Lung (tissue), 12 donors: ENCODE data around the gene PDHX. TPM values are rescaled to one million over a fixed set of nuclear protein-coding genes. Genes with fewer than 3 reads are reported as not detected.

Experiments
- ATAC-seq: fragments of 200-7000 bp; cut with Tn5 transposase; one replicate; pipeline ENCODE4 v1.9.1; 2020; ENCODE audit warnings: moderate number of reproducible peaks; ENCODE audit not compliant: insufficient read depth, low FRiP score
- DNase-seq, 3 donors: peaks; one replicate each; pipeline ENCODE4 v3.0.0-alpha.2; 2013 to 2017
- H3K27ac ChIP-seq, 2 donors: one replicate each; pipeline ENCODE4 v1.5.1; 2013; ENCODE audit warnings: mild to moderate bottlenecking in 2 of 2, moderate library complexity in 2 of 2, control low read depth in 1 of 2, inconsistent platforms in 1 of 2, low read depth in 1 of 2, low read length in 1 of 2
- H3K27me3 ChIP-seq, 3 donors: one replicate each; pipeline ENCODE4 v1.5.1; 2013; ENCODE audit warnings: low read length in 2 of 3; ENCODE audit not compliant: control insufficient read depth in 3 of 3, insufficient read depth in 3 of 3
- H3K36me3 ChIP-seq, 4 donors: one replicate each; pipeline ENCODE4 v1.5.1; 2013; ENCODE audit warnings: low read length in 4 of 4, mild to moderate bottlenecking in 1 of 4, moderate library complexity in 1 of 4; ENCODE audit not compliant: control insufficient read depth in 4 of 4, insufficient read depth in 4 of 4
- H3K4me1 ChIP-seq, 5 donors: one replicate each; pipeline ENCODE4 v1.5.1; 2013; ENCODE audit warnings: low read length in 5 of 5, mild to moderate bottlenecking in 2 of 5, moderate library complexity in 1 of 5; ENCODE audit not compliant: control insufficient read depth in 5 of 5, insufficient read depth in 5 of 5
- H3K4me3 ChIP-seq: one replicate; pipeline ENCODE4 v1.5.1; 2013; ENCODE audit warnings: mild to moderate bottlenecking, control low read depth, moderate library complexity
- H3K9ac ChIP-seq, 2 donors: one replicate each; pipeline ENCODE4 v1.5.1; 2013; ENCODE audit warnings: low read length in 2 of 2, control low read depth in 1 of 2; ENCODE audit not compliant: insufficient read depth in 1 of 2
- H3K9me3 ChIP-seq, 4 donors: one replicate each; pipeline ENCODE4 v1.5.1; 2013; ENCODE audit warnings: low read length in 3 of 4, mild to moderate bottlenecking in 1 of 4, moderate library complexity in 1 of 4; ENCODE audit not compliant: control insufficient read depth in 4 of 4, insufficient read depth in 3 of 4
- CTCF ChIP-seq: IDR thresholded peaks from 2 replicates; pipeline ENCODE4 v1.5.1; 2012; ENCODE audit warnings: mild to moderate bottlenecking; ENCODE audit errors: control extremely low read depth, extremely low read depth
- WGBS, 2 donors: extraction: QIAGEN DNeasy Blood & Tissue Kit; methylation state at CpG; one replicate each; pipeline ENCODE4 v1.1.7; 2013; 5-methylcytosine and 5-hydroxymethylcytosine counted together
- polyA plus RNA-seq, 2 donors: library from polyadenylated mRNA; stranded (reverse); fragments of 200-250 nt; gene quantifications; one replicate each; pipeline ENCODE4 v1.2.1, GENCODE V29; 2013
- total RNA-seq, 2 donors: library from RNA; depleted of rRNA in 1 of 2; stranded (reverse); fragments of >200 nt in 1 of 2; gene quantifications; one replicate each; pipeline ENCODE4 v1.2.1, GENCODE V29; 2014 to 2021
- donor health status: control.
- donor health status: control.
- donor health status: Bipolar disorder and iron deficiency.
- donor health status: healthy.
- donor health status: DM: yes; HTN: yes; CAD: no.

The PDHX gene
- total and polyA plus RNA-seq, 4 donors, result 18.5 to 37.5 (median 23.8) TPM

GRCh38 chr11:35034401-35034800 is 118.0 kb downstream of the PDHX start:
- H3K27ac ChIP-seq, result no peak overlapping the region
- ATAC-seq, result no peak

GRCh38 chr11:35035894-35036408 is 119.5 kb downstream of the PDHX start:
- no peaks in the 10 kb centered on the region for H3K9me3 ChIP-seq
- H3K9ac ChIP-seq, result no peak overlapping the region
- DNase-seq (no peak), ATAC-seq (no peak)
- no peaks in the 10 kb centered on the region for H3K36me3 ChIP-seq
- no peaks in the 10 kb centered on the region for H3K27me3 ChIP-seq
- no peak for TF ChIP-seq CTCF
- WGBS, 2 donors, result 31 to 70% methylated on average over 3 of the region's 3 CpGs
- H3K27ac ChIP-seq, result no peak overlapping the region
- no peak overlapping the region for H3K4me3 ChIP-seq
- H3K4me1 ChIP-seq, result peaks cover 0 to 3% (median 0%) of the 10 kb centered on the region in 5 donors

More at GRCh38 chr11:35034401-35034800, 118.0 kb downstream of the PDHX start:
- Histone ChIP-seq H3K36me3 (no peaks in the 10 kb centered on the region), H3K27me3 (no peaks in the 10 kb centered on the region), H3K9ac (no peak overlapping the region), H3K9me3 (no peaks in the 10 kb centered on the region), H3K4me1 (peaks cover 0 to 5% (median 0%) of the 10 kb centered on the region in 5 donors), H3K4me3 (no peak overlapping the region)
- DNase-seq, result no peak
- 95 to 98% methylated on average over 3 of the region's 3 CpGs for WGBS, 2 donors
- TF ChIP-seq CTCF, result no peak

GRCh38 chr11:35036639-35037038 is 120.2 kb downstream of the PDHX start:
- Histone ChIP-seq H3K4me1 (peaks cover 0 to 3% (median 0%) of the 10 kb centered on the region in 5 donors), H3K9ac (no peak overlapping the region)
- no peak for ATAC-seq

More at GRCh38 chr11:35036639-35037038, 120.2 kb downstream of the PDHX start:
- DNase-seq, result no peak
- TF ChIP-seq CTCF, result no peak
- Histone ChIP-seq H3K27ac (no peak overlapping the region), H3K27me3 (no peaks in the 10 kb centered on the region), H3K9me3 (no peaks in the 10 kb centered on the region), H3K36me3 (no peaks in the 10 kb centered on the region), H3K4me3 (no peak overlapping the region)
- WGBS, 2 donors, result 61 to 66% methylated on average over 3 of the region's 3 CpGs
